GM19193 (cell line): ENCODE data around the gene GRID1.

Experiments used
- POLR2A ChIP-seq: IDR thresholded peaks from 4 replicates; pipeline ENCODE4 v1.6.1; 2011; ENCODE audit not compliant: insufficient read depth, insufficient read length; ENCODE audit errors: extremely low read depth

Gene GRID1

GRCh38 chr10:86399879-86400704, 33.5 kb upstream of the GRID1 start:
- peak; percentile 41 for TF ChIP-seq POLR2A

- no peak for TF ChIP-seq POLR2A
Observed at GRCh38 chr10:86399514-86399878, 32.9 kb upstream of the GRID1 start.

- TF ChIP-seq POLR2A = no peak
Observed at GRCh38 chr10:86397120-86397519, 30.5 kb upstream of the GRID1 start.

GRCh38 chr10:86393862-86394455, 27.4 kb upstream of the GRID1 start:
- no peak for TF ChIP-seq POLR2A

GRCh38 chr10:86393362-86393761, 26.8 kb upstream of the GRID1 start:
- no peak for TF ChIP-seq POLR2A

GRCh38 chr10:86392723-86393094, 26.1 kb upstream of the GRID1 start:
- TF ChIP-seq POLR2A = peak; percentile 44

GRCh38 chr10:86391986-86392722, 25.6 kb upstream of the GRID1 start:
- TF ChIP-seq POLR2A = peak; percentile 10

- no peak for TF ChIP-seq POLR2A
Observed at GRCh38 chr10:86391236-86391840, 24.7 kb upstream of the GRID1 start.

- no peak for TF ChIP-seq POLR2A
Observed at GRCh38 chr10:86390337-86391120, 23.9 kb upstream of the GRID1 start.

- peak; percentile 53 for TF ChIP-seq POLR2A
Observed at GRCh38 chr10:86389441-86390193, 23.0 kb upstream of the GRID1 start.

GRCh38 chr10:86388119-86388704, 21.6 kb upstream of the GRID1 start:
- TF ChIP-seq POLR2A = no peak

GRCh38 chr10:86387178-86387794, 20.7 kb upstream of the GRID1 start:
- TF ChIP-seq POLR2A = no peak

- TF ChIP-seq POLR2A = no peak
Observed at GRCh38 chr10:86385806-86386205, 19.2 kb upstream of the GRID1 start.
